Activated effector memory CD4-positive, alpha-beta T cell treated with Interleukin-2 at 50 U/mL for 16 hours (primary cell): Measurements from ENCODE around the gene CST11.

ENCODE experiments used
- DNase-seq: peaks from one replicate; pipeline ENCODE4 v3.0.0-alpha.2; 2020

The CST11 gene

DNA sequence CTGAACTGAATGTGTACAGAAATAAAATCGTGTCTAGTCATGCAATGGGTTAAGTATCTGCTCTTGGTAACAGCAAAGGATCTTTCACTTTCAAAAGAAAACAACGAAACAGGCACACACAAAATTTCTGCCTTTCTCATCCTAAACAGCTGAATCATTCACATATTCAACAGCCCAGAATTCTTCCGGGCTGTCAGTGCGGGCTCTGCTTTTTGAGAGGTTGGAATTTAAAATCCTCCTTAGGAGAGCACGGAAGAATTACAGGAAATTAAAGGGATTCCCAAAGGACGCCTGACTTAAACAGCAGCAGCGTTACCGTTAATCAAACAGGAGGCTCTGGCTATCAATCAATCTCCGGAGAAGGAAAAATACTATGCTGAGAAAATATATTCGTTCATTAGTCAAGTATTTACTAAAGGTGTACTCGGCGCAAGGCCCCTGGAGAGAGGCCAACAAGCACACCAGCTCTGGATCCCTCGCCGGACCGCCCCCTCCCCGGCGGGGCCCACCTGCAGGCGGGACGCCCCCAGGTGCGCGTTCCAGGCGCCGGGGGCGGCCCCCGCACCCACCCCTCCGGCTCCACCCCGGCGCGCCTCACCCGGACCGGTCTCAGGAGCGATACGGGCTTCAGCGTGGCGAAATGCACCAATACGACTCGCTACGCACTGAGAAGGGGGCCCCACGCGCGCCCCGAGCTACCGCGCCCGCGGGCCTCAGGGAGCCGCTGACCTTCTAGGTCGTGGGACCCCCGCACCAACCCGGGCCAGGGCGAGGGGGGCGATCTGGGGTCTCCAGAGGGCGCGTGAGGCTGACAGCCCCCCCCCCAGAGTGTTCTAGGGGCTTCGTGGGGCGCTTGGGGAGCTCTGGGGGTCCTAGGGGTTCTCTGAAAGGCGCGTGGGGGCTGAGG, 32.4 kb downstream of the CST11 start:
- DNase-seq = peak; percentile 31

- DNase-seq = no peak
Observed at GRCh38 chr20:23419657-23419994, 33.0 kb downstream of the CST11 start.

DNA sequence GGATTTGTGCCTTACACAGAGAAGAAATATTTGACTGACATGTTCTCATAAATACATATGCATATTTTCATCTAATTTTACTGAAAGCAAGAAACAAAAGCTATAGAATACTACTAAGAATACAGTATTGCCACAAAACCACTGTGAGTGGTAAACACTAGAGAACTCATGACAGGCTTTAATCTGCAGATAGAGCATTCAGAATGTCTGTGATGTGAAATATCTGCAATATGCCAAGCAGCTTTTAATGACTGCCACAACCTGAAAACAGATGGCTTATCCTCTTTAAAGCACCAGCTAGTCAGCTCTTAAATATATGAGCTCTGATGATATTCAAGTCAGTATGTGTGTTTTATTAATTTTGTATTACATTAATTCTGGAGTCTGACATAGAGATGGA, 34.8 kb downstream of the CST11 start:
- no peak for DNase-seq

- no peak for DNase-seq
Observed at GRCh38 chr20:23415959-23416583, 36.6 kb downstream of the CST11 start.

DNA sequence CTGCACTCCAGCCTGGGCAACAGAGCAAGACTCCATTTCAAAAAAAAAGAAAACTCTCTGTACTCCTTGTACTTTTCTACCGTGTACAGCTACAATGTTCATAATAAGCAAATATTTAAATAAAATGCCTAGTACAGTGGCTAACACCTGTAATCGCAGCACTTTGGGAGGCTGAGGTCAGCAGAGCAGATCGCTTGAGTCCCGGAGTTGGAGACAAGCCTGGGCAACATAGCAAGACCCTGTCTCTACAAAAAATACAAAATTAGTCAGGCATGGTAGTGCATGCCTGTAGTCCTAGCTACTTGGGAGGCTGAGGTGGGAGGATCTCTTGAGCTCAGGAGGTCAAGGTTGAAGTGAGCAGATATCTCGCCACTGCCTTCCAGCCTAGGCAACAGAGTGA, 37.1 kb downstream of the CST11 start:
- no peak for DNase-seq

DNA sequence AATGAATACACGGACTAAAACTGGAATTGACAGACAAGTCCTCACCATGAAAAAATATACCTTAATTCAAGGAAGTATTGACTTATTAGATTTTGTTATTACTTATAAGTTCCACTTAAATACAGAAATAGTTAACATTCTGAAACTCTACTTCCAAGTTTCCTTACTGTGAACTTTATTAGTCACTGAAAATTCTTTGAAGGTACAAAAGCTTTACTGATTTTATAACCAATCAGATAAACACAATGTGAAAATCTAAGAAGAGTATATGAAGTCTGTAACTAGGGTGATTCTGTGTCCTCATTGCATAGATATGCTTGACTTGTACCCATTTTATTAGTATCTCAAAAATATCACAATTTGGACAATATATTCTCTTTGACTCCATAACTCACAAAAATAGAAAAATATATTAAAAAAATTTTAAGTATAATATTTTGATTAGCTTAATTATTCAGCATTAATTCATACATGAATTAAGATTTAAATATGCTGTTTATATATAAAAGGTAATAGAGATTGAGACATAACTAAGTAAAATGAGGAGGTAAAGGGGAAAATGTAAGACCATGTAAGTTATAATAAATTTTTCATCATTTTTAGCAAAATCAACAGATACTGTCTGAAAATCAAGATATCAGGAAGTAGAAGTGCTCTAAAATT, 38.0 kb downstream of the CST11 start:
- no peak for DNase-seq

GRCh38 chr20:23413862-23414422, 38.7 kb downstream of the CST11 start:
- DNase-seq = no peak

DNA sequence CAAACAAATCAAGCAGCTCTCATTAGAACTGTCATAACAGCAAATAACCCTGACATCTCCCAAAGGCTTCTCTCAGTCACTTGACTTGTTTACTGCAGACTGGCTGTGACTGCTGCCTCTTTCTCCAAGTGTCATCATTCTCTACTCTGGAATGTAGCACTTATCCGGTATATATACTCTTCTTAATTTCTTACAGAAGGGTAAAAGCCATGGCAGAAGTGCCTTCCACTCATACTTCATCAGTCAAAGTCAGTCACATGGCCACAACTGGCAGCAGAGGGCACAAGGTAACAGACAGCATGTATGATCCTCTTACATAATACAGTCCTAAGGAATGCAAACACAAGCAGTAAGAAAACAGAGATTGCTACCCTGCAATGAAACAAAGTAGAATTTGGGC, 40.6 kb downstream of the CST11 start:
- no peak for DNase-seq

GRCh38 chr20:23410916-23411695, 41.6 kb downstream of the CST11 start:
- DNase-seq = no peak

GRCh38 chr20:23409800-23410199, 42.9 kb downstream of the CST11 start:
- no peak for DNase-seq

- DNase-seq = no peak
Observed at GRCh38 chr20:23408957-23409356, 43.7 kb downstream of the CST11 start.

- DNase-seq = no peak
Observed at GRCh38 chr20:23407781-23408464, 44.8 kb downstream of the CST11 start.

- DNase-seq = no peak
Observed at GRCh38 chr20:23406880-23407279, 45.8 kb downstream of the CST11 start.

DNA sequence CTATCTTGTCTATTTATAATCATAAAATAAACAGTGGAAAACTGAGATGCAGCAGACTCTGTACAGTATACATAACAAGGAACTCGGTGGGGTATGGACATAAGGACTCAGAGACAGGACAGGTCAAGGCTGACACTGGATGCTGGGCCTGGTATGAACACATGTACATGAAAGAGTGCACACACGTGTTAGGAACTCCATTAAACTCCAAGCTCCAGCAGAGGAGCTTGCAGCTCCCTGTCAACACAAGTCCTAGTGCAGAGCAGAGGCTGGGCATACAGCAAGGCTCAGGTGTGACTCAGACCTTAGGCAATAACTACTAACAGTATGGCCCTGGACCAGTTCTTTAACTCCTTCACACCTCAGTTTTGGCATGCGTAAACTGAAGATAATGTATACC, 48.5 kb downstream of the CST11 start:
- no peak for DNase-seq

- no peak for DNase-seq
Observed at GRCh38 chr20:23403751-23404150, 48.9 kb downstream of the CST11 start.

DNA sequence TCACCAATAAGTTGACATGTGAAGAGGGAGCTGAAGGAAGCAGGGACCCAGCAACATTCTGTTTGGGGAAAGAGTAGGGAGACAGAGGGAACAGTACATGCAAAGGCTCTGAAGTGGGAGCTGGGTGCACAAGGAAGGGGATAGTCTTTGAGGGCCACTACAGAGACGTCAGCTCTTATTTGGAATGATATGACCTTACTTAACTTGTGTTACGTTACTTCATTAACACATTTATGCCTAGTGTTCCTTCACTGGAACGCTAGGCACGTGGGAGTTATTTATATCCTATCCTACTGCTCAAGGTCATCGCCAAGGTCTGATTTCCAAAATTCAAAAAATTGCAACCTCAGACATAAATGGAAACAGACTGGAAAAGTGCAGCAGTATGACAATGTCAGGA, 51.6 kb downstream of the CST11 start:
- no peak for DNase-seq
